K562 (cell line): ENCODE measurements around the gene NEK2. TPM values are rescaled to one million over a fixed set of nuclear protein-coding genes. Genes with fewer than 3 reads are reported as not detected.

ENCODE experiments used
- ARID2 ChIP-seq: fragments of 450-650 bp; IDR thresholded peaks from 2 replicates; pipeline ENCODE4 v1.6.1; 2017; ENCODE audit warnings: antibody characterized with exemption, mild to moderate bottlenecking
- C11orf30 ChIP-seq: fragments of 450-650 bp; IDR thresholded peaks from 2 replicates; pipeline ENCODE4 v1.6.1; 2016; ENCODE audit warnings: low read depth, mild to moderate bottlenecking
- CBX3 ChIP-seq, 2 experiments: IDR thresholded peaks; 1 replicate in 1 of 2; 2 replicates in 1 of 2; pipeline ENCODE4 v1.6.1; 2012; ENCODE audit warnings: inconsistent platforms in 2 of 2, low read length in 2 of 2, borderline replicate concordance in 1 of 2, control low read depth in 1 of 2
- FOXP1 ChIP-seq: sonication (generic); formaldehyde crosslinking; IDR thresholded peaks from 2 replicates; pipeline ENCODE4 v1.8.0; 2022; ENCODE audit warnings: mild to moderate bottlenecking, missing genetic modification reagents
- GABPB1 ChIP-seq: sonication (generic); formaldehyde crosslinking; IDR thresholded peaks from 2 replicates; pipeline ENCODE4 v1.8.0; 2022; ENCODE audit warnings: mild to moderate bottlenecking, missing genetic modification reagents
- KDM1A ChIP-seq, 2 experiments: fragments of 450-650 bp; IDR thresholded peaks; 2 replicates each; pipeline ENCODE4 v1.6.1; 2016; ENCODE audit warnings: mild to moderate bottlenecking in 2 of 2
- MCM7 ChIP-seq, 2 experiments: fragments of 450-650 bp; IDR thresholded peaks; 2 replicates each; pipeline ENCODE4 v1.6.1; 2016 to 2018
- NBN ChIP-seq: fragments of 450-650 bp; IDR thresholded peaks from 2 replicates; pipeline ENCODE4 v1.6.1; 2016; ENCODE audit warnings: low read depth, mild to moderate bottlenecking
- NUFIP1 ChIP-seq: fragments of 450-650 bp; IDR thresholded peaks from 2 replicates; pipeline ENCODE4 v1.6.1; 2018; ENCODE audit not compliant: partially characterized antibody
- RBM15 ChIP-seq: fragments of 200-400 bp; formaldehyde crosslinking; IDR thresholded peaks from 2 replicates; pipeline ENCODE4 v1.6.1; 2018; ENCODE audit warnings: mild to moderate bottlenecking, low read length, moderate library complexity; ENCODE audit not compliant: insufficient read depth
- SIX5 ChIP-seq, 2 experiments: IDR thresholded peaks; 2 replicates each; pipeline ENCODE4 v1.6.1; 2011; ENCODE audit warnings: low read length in 2 of 2, borderline replicate concordance in 1 of 2, low read depth in 1 of 2, mild to moderate bottlenecking in 1 of 2, moderate library complexity in 1 of 2; ENCODE audit not compliant: insufficient read depth in 1 of 2
- SMARCC2 ChIP-seq: fragments of 450-650 bp; IDR thresholded peaks from 2 replicates; pipeline ENCODE4 v1.6.1; 2017; ENCODE audit warnings: antibody characterized with exemption, moderate library complexity, mild to moderate bottlenecking, low read depth
- SPI1 ChIP-seq: IDR thresholded peaks from 2 replicates; pipeline ENCODE4 v1.6.1; 2011; ENCODE audit warnings: low read depth, low read length, control low read depth, borderline replicate concordance
- TAL1 ChIP-seq: fragments of 450-650 bp; IDR thresholded peaks from 2 replicates; pipeline ENCODE4 v1.6.1; 2016; ENCODE audit warnings: mild to moderate bottlenecking
- TGIF2 ChIP-seq: sonication (generic); formaldehyde crosslinking; IDR thresholded peaks from 2 replicates; pipeline ENCODE4 v1.8.1; 2022; ENCODE audit warnings: mild to moderate bottlenecking, missing genetic modification reagents, moderate library complexity
- ZFX ChIP-seq: sonication (generic); formaldehyde crosslinking; IDR thresholded peaks from 2 replicates; pipeline ENCODE4 v1.8.0; 2022; ENCODE audit warnings: mild to moderate bottlenecking, missing genetic modification reagents, moderate library complexity
- polyA plus RNA-seq, 8 experiments: library from polyadenylated mRNA; depleted of rRNA in 4 of 8; stranded (reverse) in 5 of 8; unstranded in 3 of 8; fragments of >200 nt; fragmentation: Nextera tagmentation in 2 of 8; fragmentation: Illumina TruSeq in 1 of 8; extraction: Ambion mirVana in 2 of 8; extraction: Trizol in 1 of 8; gene quantifications; 2 replicates each; pipeline versions ENCODE4 v1.2.1 to v1.2.3, GENCODE V29; 2011 to 2014; ENCODE audit warnings: inconsistent platforms in 1 of 8, missing spikeins in 1 of 8
- total RNA-seq, 7 experiments: library from RNA; depleted of rRNA in 6 of 7; stranded (reverse); fragments of >200 nt in 6 of 7; fragmentation: Illumina TruSeq in 2 of 7; extraction: Trizol in 2 of 7; gene quantifications; 2 replicates each; pipeline versions ENCODE4 v1.2.1 to v1.2.3, GENCODE V29; 2011 to 2021; ENCODE audit warnings: low replicate concordance in 1 of 7
- TF ChIP-seq, protein P1 (sequence below): fragments of 250-450 bp; sonication (Bioruptor Pico); IDR thresholded peaks from 2 replicates; pipeline ENCODE4 v1.8.0; 2022; ENCODE audit warnings: inconsistent platforms, mild to moderate bottlenecking, moderate library complexity, borderline replicate concordance
- TF ChIP-seq, protein P2 (sequence below), 2 experiments: fragments of 450-650 bp in 1 of 2; IDR thresholded peaks; 2 replicates each; pipeline ENCODE4 v1.6.1; 2011 to 2017; ENCODE audit warnings: low read depth in 2 of 2, antibody characterized with exemption in 1 of 2, borderline replicate concordance in 1 of 2, low read length in 1 of 2, mild to moderate bottlenecking in 1 of 2, mixed read lengths in 1 of 2; ENCODE audit not compliant: control insufficient read depth in 1 of 2
- TF ChIP-seq, protein P3 (sequence below): sonication (generic); formaldehyde crosslinking; IDR thresholded peaks from 2 replicates; pipeline ENCODE4 v1.9.0; 2022; ENCODE audit warnings: mild to moderate bottlenecking, missing genetic modification reagents
- TF ChIP-seq, protein P4 (sequence below): sonication (generic); IDR thresholded peaks from 2 replicates; pipeline ENCODE4 v1.6.1; 2016

The NEK2 gene
- total and polyA plus RNA-seq, 9 of the 15 experiments (the other 6 are each of a cell fraction or from before 2014, with no cell fraction given) = 30.0 to 74.7 (median 66.4) TPM

DNA sequence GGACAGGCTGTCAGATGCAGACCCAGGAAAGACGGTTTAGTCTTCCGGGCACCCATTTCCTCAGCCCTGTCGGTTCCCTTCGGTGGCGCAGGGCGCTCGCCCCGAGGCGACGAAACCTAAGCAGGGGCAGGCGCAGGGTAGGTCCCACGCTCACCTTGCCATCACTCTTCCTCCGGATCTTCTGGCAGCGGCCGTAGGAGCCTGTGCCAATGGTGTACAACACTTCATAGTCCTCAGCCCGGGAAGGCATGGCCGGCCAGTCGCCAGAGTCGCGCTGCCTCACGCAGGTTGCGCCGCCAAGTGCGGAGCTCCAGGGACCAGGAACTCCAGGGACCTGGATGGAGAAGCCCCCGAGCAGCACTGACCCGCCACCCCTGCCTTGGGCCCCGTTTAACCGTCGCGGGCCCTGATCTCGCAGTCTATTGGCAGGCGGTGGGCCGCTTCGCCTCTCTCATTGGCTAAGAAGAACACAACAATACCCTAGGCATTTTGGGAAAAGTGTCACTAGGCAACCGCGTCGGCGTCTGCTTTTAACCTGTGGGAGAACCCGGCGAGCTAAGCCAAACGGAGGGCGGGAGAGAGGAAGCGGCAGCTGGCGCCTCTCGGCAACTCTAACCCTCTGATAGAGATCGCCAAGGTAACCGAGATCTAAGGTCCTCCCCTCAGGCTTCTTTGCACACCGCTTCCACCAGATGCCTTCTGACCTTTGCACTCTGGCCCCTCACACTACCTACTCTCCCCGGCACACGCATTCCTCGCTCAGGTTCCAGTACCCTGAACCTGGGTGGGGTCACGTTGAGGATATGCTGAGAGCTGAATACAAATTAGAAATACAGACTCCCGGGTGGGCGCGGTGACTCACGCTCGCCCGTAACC lies at the start of gene NEK2 (continued):
- TF ChIP-seq, protein P1, sequence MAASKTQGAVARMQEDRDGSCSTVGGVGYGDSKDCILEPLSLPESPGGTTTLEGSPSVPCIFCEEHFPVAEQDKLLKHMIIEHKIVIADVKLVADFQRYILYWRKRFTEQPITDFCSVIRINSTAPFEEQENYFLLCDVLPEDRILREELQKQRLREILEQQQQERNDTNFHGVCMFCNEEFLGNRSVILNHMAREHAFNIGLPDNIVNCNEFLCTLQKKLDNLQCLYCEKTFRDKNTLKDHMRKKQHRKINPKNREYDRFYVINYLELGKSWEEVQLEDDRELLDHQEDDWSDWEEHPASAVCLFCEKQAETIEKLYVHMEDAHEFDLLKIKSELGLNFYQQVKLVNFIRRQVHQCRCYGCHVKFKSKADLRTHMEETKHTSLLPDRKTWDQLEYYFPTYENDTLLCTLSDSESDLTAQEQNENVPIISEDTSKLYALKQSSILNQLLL = no peak
- TF ChIP-seq TGIF2 (CRISPR knock-in tag) (no peak), SMARCC2 (peak; percentile 80), ZFX (CRISPR knock-in tag) (peak; percentile 84), TAL1 (peak; percentile 37; the same call in 1 of the 2 replicates), NBN (peak; percentile 88), C11orf30 (peak; percentile 89), MCM7 (IDR thresholded peaks at IDR 0.05) (no peak), SIX5 (IDR thresholded peaks at IDR 0.05; ENCODE audit: borderline replicate concordance in 1 of 2, insufficient read depth in 1 of 2, low read depth in 1 of 2, low read length in 2 of 2) (peak; percentile 19 to 22; a peak in 1 of 4 replicates), KDM1A (IDR thresholded peaks at IDR 0.05) (no peak), RBM15 (no peak), ARID2 (no peak), GABPB1 (CRISPR knock-in tag) (peak; percentile 61), NUFIP1 (peak; percentile 25), SPI1 (peak; percentile 80), FOXP1 (peak; percentile 66), CBX3 (IDR thresholded peaks at IDR 0.05; ENCODE audit: borderline replicate concordance in 1 of 2, low read length in 2 of 2) (peak in 1 of 2 experiments; percentile 79; a peak in 1 of 3 replicates)
- TF ChIP-seq, protein P2, sequence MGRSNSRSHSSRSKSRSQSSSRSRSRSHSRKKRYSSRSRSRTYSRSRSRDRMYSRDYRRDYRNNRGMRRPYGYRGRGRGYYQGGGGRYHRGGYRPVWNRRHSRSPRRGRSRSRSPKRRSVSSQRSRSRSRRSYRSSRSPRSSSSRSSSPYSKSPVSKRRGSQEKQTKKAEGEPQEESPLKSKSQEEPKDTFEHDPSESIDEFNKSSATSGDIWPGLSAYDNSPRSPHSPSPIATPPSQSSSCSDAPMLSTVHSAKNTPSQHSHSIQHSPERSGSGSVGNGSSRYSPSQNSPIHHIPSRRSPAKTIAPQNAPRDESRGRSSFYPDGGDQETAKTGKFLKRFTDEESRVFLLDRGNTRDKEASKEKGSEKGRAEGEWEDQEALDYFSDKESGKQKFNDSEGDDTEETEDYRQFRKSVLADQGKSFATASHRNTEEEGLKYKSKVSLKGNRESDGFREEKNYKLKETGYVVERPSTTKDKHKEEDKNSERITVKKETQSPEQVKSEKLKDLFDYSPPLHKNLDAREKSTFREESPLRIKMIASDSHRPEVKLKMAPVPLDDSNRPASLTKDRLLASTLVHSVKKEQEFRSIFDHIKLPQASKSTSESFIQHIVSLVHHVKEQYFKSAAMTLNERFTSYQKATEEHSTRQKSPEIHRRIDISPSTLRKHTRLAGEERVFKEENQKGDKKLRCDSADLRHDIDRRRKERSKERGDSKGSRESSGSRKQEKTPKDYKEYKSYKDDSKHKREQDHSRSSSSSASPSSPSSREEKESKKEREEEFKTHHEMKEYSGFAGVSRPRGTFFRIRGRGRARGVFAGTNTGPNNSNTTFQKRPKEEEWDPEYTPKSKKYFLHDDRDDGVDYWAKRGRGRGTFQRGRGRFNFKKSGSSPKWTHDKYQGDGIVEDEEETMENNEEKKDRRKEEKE (IDR thresholded peaks at IDR 0.05; ENCODE audit: borderline replicate concordance in 1 of 2, control insufficient read depth in 1 of 2, low read depth in 2 of 2, low read length in 1 of 2) = no peak
- TF ChIP-seq, protein P3, sequence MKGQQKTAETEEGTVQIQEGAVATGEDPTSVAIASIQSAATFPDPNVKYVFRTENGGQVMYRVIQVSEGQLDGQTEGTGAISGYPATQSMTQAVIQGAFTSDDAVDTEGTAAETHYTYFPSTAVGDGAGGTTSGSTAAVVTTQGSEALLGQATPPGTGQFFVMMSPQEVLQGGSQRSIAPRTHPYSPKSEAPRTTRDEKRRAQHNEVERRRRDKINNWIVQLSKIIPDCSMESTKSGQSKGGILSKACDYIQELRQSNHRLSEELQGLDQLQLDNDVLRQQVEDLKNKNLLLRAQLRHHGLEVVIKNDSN (CRISPR knock-in tag) = peak; percentile 70
- TF ChIP-seq, protein P4, sequence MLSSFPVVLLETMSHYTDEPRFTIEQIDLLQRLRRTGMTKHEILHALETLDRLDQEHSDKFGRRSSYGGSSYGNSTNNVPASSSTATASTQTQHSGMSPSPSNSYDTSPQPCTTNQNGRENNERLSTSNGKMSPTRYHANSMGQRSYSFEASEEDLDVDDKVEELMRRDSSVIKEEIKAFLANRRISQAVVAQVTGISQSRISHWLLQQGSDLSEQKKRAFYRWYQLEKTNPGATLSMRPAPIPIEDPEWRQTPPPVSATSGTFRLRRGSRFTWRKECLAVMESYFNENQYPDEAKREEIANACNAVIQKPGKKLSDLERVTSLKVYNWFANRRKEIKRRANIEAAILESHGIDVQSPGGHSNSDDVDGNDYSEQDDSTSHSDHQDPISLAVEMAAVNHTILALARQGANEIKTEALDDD = peak; percentile 68; the same call in 1 of the 2 replicates
